HEK293 (cell line): ENCODE measurements around the gene LMTK3.
"Not testable (repeated sequence)": the region's sequence is repeated elsewhere in the genome, so short reads cannot be mapped to it uniquely, and the experiment has no call there.

Experiments
- KLF17 ChIP-seq: fragments of 450-650 bp; formaldehyde crosslinking; IDR thresholded peaks from 2 replicates; pipeline ENCODE4 v1.5.1; 2016; ENCODE audit warnings: missing biosample characterization, missing genetic modification characterization
- ZNF785 ChIP-seq: fragments of 450-650 bp; formaldehyde crosslinking; IDR thresholded peaks from 2 replicates; pipeline ENCODE4 v1.5.1; 2016; ENCODE audit warnings: missing biosample characterization, missing genetic modification characterization
- ZNF792 ChIP-seq: fragments of 450-650 bp; formaldehyde crosslinking; IDR thresholded peaks from 2 replicates; pipeline ENCODE4 v1.5.1; 2016; ENCODE audit warnings: missing biosample characterization, missing genetic modification characterization

- TF ChIP-seq ZNF785; KLF17 (tag by site-specific recombination); ZNF792 (tag by site-specific recombination): not testable (repeated sequence)
These were observed 7.8 kb upstream of the LMTK3 start for GRCh38 chr19:48519426-48519825.
